Ectodermal cell (in vitro differentiated cells): ENCODE measurements around the gene VIT.
"Not testable (repeated sequence)": the region's sequence is repeated elsewhere in the genome, so short reads cannot be mapped to it uniquely, and the experiment has no call there.

ENCODE experiments used
- H3K27ac ChIP-seq: 2 replicates; pipeline ENCODE4 v1.7.0; 2013; ENCODE audit warnings: mild to moderate bottlenecking, low read depth, low read length; ENCODE audit not compliant: insufficient read depth, poor library complexity, severe bottlenecking
- H3K27me3 ChIP-seq: 2 replicates; pipeline ENCODE4 v1.7.0; 2013; ENCODE audit warnings: mild to moderate bottlenecking, low read length; ENCODE audit not compliant: insufficient read depth, control insufficient read depth, poor library complexity, severe bottlenecking
- H3K36me3 ChIP-seq: one replicate; pipeline ENCODE4 v1.7.0; 2013; ENCODE audit warnings: low read length; ENCODE audit not compliant: control insufficient read depth, insufficient read depth
- H3K4me1 ChIP-seq: one replicate; pipeline ENCODE4 v1.7.0; 2013; ENCODE audit warnings: low read length; ENCODE audit not compliant: control insufficient read depth, insufficient read depth
- H3K4me3 ChIP-seq: 2 replicates; pipeline ENCODE4 v1.7.0; 2013; ENCODE audit warnings: low read depth, low read length, control low read depth; ENCODE audit not compliant: insufficient read depth
- H3K9me3 ChIP-seq: 2 replicates; pipeline ENCODE4 v1.7.0; 2013; ENCODE audit warnings: mild to moderate bottlenecking, low read length, moderate library complexity; ENCODE audit not compliant: control insufficient read depth
- WGBS, 2 experiments: methylation state at CpG; one replicate each; pipeline ENCODE4 v1.1.7; 2013; ENCODE audit warnings: missing lambda C conversion rate in 2 of 2; 5-methylcytosine and 5-hydroxymethylcytosine counted together

Gene VIT

DNA sequence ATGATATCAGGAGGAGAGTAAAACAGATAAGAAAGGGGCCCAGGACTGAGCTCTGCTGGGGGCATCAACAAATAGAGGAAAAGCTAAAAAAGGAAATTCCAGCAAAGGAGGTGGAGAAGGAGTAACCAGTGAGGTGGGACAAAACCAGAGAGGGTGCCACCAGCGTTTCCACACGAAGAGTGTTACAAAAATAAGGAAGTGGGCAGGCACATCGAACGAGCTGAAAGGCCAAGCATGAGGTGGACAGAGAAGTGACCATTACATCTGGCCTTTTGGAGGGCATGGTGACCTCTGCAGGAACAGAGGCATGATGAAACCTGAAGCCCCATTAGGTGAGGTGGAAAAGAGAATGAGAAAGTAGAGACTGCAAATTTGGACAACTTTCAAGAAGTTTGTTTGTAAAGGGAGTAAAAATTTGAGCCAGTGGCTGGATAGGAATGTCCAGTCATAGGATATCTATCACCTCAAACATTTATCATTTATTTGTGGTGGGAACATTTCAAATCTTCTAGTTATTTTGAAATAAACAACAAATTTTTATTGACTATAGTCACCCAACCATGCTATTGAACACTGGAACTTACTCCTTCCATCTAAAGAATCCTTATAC lies 18.4 kb upstream of the VIT start:
- WGBS, 2 experiments: 94% methylated on average over 4 of the region's 4 CpGs
- H3K27ac ChIP-seq: no peak overlapping the region
- H3K36me3 ChIP-seq: no peaks in the 10 kb centered on the region
- no peaks in the 10 kb centered on the region for H3K27me3 ChIP-seq
- no peak overlapping the region for H3K4me3 ChIP-seq
- H3K9me3 ChIP-seq: no peaks in the 10 kb centered on the region
- no peaks in the 10 kb centered on the region for H3K4me1 ChIP-seq

DNA sequence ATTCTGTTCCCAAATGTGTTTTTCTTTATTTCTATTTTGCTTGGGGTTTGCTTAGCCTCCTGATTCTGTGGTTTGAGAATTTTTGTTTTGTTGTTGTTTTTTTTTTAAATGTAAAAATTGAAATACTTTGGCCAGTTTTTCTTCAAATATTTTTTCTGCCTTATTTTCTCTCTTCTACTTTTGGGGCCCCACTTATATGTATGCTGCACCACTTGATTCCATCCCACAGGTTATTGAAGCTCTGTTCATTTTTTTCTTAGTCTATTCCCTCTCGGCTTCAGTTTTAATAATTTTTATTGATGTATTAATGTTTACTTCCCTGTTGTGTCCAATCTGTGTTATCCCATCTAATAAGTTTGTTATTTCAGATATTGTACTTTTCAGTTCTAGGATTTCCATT lies 17.7 kb upstream of the VIT start:
- H3K27me3 ChIP-seq: no peaks in the 10 kb centered on the region
- H3K4me1 ChIP-seq: no peaks in the 10 kb centered on the region
- no peaks in the 10 kb centered on the region for H3K36me3 ChIP-seq
- H3K27ac ChIP-seq: no peak overlapping the region
- no peak overlapping the region for H3K4me3 ChIP-seq
- WGBS, 2 experiments: no CpG with 5 or more reads among the region's 1 CpG
- no peaks in the 10 kb centered on the region for H3K9me3 ChIP-seq

DNA sequence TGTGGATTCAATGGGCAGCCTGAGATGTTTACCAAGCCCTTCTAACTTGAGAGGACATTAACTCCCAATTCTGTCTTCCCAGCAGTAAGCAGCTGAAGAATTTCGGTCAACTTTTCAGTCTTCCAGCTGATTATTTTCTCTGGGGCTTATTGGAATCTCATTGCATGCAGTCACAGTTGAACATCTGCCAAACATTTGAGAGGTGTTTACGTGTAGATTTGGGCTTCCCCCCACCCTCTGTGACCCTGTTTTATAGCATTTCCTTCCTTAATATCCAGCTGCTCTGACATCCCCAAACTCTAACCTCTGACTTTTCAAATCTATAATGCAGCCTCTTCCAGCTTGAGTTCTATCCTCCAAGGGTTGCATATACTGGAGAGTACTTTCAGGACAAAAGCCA lies 16.5 kb upstream of the VIT start:
- Histone ChIP-seq H3K4me3 (no peak overlapping the region), H3K9me3 (no peaks in the 10 kb centered on the region), H3K27ac (no peak overlapping the region), H3K4me1 (no peaks in the 10 kb centered on the region), H3K27me3 (no peaks in the 10 kb centered on the region), H3K36me3 (no peaks in the 10 kb centered on the region)
- WGBS, 2 experiments: 47 to 48% methylated on average over 2 of the region's 2 CpGs

DNA sequence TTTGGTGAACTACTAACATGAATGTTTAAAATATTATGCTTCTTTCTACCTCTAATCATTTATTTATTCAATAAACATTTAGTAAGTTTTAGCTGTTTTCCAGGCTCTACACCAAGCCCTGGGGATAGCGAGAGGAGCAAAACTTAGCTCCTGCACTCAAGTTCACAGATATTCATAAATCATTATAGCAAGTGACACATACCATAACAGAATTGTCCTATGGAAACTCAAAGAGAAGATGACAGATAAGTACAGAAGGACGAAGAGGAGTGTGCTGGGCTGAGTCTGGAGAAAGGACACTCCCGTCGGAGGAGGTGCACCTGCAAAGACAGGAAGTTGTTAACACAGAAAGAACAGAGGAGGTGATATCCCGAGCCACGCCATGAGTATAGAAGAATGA lies 13.9 kb upstream of the VIT start:
- no peak overlapping the region for H3K27ac ChIP-seq
- no peaks in the 10 kb centered on the region for H3K9me3 ChIP-seq
- H3K27me3 ChIP-seq: no peaks in the 10 kb centered on the region
- WGBS, 2 experiments: 84 to 90% methylated on average over 6 of the region's 6 CpGs
- no peaks in the 10 kb centered on the region for H3K36me3 ChIP-seq
- no peak overlapping the region for H3K4me3 ChIP-seq
- H3K4me1 ChIP-seq: no peaks in the 10 kb centered on the region

DNA sequence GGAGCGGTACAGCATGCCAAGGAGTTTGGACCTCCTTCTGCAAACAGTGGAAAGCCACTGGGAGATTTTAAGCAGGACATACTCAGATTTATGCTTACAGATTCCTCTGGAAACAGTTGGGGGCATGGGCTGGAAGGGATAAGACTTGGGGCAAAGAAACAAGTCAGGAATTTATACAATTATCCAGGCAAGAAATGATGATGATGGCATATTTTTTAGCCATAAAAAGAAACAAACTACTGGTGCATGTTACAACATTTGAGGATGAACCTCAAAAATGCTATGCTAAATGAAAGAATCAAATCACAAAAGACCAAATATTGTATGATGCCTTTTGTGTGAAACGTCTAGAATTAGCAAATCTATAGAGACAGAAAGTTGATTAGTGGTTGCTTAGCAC lies 13.5 kb upstream of the VIT start:
- WGBS, 2 experiments: 47 to 48% methylated on average over 2 of the region's 2 CpGs
- Histone ChIP-seq H3K4me3 (no peak overlapping the region), H3K36me3 (no peaks in the 10 kb centered on the region), H3K27me3 (no peaks in the 10 kb centered on the region), H3K4me1 (no peaks in the 10 kb centered on the region), H3K9me3 (no peaks in the 10 kb centered on the region), H3K27ac (no peak overlapping the region)

DNA sequence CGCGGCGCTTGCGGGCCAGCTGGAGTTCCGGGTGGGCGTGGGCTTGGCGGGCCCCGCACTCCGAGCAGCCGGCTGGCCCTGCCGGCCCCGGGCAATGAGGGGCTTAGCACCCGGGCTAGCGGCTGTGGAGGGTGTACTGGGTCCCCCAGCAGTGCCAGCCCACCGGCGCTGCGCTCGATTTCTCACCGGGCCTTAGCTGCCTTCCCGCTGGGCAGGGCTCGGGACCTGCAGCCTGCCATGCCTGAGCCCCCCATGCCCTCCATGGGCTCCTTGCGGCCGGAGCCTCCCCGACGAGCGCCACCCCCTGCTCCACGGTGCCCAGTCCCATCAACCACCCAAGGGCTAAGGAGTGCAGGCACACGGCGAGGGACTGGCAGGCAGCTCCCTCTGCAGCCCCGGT lies 8.2 kb upstream of the VIT start:
- H3K27ac ChIP-seq, H3K4me3 ChIP-seq, H3K4me1 ChIP-seq, H3K27me3 ChIP-seq, H3K9me3 ChIP-seq, H3K36me3 ChIP-seq: not testable (repeated sequence)
- 97% methylated on average over 30 of the region's 30 CpGs for WGBS, 2 experiments

DNA sequence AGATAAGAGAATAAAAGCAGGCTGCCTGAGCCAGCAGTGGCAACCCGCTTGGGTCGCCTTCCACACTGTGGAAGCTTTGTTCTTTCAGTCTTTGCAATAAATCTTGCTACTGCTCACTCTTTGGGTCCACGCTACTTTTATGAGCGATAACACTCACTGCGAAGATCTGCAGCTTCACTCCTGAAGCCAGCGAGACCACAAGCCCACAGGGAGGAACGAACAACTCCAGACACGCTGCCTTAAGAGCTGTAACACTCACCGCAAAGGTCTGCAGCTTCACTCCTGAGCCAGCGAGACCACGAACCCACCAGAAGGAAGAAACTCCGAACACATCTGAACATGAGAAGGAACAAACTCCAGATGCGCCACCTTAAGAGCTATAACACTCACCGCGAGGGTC lies 7.5 kb upstream of the VIT start:
- H3K27ac ChIP-seq, H3K9me3 ChIP-seq, H3K4me1 ChIP-seq, H3K27me3 ChIP-seq, H3K36me3 ChIP-seq, H3K4me3 ChIP-seq: not testable (repeated sequence)
- WGBS, 2 experiments: 95% methylated on average over 15 of the region's 15 CpGs

DNA sequence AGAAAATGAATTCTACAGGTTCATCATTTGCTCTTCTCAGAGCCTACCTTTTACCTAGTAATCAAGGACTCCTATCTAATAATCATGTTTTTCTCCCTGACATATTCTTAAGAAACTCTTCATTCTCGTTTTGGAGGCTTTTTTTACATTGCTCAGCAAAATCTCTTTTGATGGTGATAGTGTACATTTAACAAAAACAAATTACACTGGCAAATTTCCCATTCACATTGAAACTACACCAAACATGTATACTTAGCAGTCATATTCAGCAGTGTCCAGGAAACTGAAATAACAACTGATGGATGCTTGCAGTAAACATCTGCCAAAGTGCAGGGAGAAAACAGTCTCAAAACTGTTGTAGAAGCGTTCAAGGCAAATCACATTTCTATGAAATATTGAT lies 4.4 kb upstream of the VIT start:
- Histone ChIP-seq H3K27me3 (no peaks in the 10 kb centered on the region), H3K27ac (no peak overlapping the region), H3K4me3 (no peak overlapping the region), H3K4me1 (no peaks in the 10 kb centered on the region), H3K36me3 (no peaks in the 10 kb centered on the region), H3K9me3 (no peaks in the 10 kb centered on the region)
- 44 to 100% methylated on average over 1 to 2 of the region's 2 CpGs for WGBS, 2 experiments

DNA sequence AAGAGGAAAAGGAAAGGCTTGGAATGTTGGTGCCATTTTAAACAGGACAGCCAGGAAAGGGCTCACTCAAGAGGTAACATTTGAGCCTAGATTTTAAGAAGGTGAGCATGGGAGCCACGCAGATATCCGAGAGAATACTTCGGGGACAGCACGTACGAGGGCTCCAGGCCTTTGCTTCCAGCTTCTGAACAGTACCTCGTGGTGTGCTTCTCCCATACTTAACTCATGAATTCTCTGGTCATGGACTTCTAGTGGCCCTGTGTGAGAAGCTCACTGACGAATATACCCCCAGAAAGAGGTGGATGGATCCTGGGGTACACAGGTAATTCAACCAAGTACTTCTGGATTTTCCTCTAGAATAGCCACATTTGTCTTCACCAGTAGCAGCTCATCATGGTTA lies 2.7 kb upstream of the VIT start:
- H3K4me3 ChIP-seq: no peak overlapping the region
- H3K9me3 ChIP-seq: no peaks in the 10 kb centered on the region
- WGBS, 2 experiments: 93% methylated on average over 7 of the region's 7 CpGs
- H3K27me3 ChIP-seq: no peaks in the 10 kb centered on the region
- H3K4me1 ChIP-seq: no peaks in the 10 kb centered on the region
- no peak overlapping the region for H3K27ac ChIP-seq
- no peaks in the 10 kb centered on the region for H3K36me3 ChIP-seq

DNA sequence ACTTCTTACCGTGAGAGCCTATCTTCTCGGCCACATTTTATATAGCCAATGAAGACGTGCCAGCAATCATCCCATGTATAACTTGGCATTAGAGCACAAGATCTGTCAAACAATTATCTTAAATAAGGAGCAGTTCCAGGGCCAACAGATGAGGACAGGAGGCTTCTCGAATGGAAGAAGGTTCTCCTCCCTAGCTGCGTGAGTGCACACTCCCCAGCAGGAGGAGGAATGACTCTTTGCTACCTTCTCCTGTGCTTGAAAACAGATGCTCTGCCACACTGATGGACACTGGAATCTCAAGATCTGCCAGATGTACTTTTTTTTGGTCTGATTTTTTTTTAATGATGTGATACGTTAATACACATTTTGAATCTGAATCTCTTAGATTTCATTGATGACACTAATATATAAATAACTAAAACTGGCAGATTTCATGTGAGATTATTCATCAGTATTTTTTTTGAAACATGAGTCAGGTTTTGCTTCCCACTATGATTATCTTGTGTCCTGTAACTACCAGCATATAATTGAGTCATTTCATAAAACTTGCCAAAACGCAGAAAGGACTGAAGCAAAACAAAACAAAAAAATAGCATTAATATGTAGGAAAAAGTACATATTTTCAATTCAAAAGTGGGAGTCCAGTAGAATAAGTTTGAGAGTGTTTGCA lies 626 bp upstream of the VIT start:
- Histone ChIP-seq H3K27ac (no peak overlapping the region), H3K36me3 (no peaks in the 10 kb centered on the region), H3K4me3 (no peak overlapping the region), H3K9me3 (no peaks in the 10 kb centered on the region), H3K27me3 (no peaks in the 10 kb centered on the region), H3K4me1 (no peaks in the 10 kb centered on the region)
- 90 to 91% methylated on average over 5 to 6 of the region's 7 CpGs for WGBS, 2 experiments
